ENCODE results near the gene EVA1B. TPM values are rescaled to one million over a fixed set of nuclear protein-coding genes. Genes with fewer than 3 reads are reported as not detected.
A peak's percentile ranks its signal among the peaks of the same experiment; 100 is the strongest.

Gene EVA1B
- total and polyA plus RNA-seq, 10 of the 15 experiments (the other 5 are each of a cell fraction or from before 2014, with no cell fraction given), result 0.15 to 6.4 (median 3.0) TPM; not detected in 2

GRCh38 chr1:36306902-36307456, 16.5 kb downstream of the EVA1B start (continued):
- no peak for TF ChIP-seq ZNF592 (IDR thresholded peaks at IDR 0.05)
- TF ChIP-seq ZBTB11 (CRISPR knock-in tag; IDR thresholded peaks at IDR 0.05), result no peak
- TF ChIP-seq BRCA1 (IDR thresholded peaks at IDR 0.05; ENCODE audit: low read depth, low read length), result no peak
- peak; percentile 79 for TF ChIP-seq MXI1 (IDR thresholded peaks at IDR 0.05; ENCODE audit: low read depth, low read length)
- no peak; the same call in 1 of the 2 replicates for TF ChIP-seq YY1 (IDR thresholded peaks at IDR 0.05; ENCODE audit: low read depth, low read length)
- TF ChIP-seq SMAD5 (IDR thresholded peaks at IDR 0.05; ENCODE audit: low read depth), result no peak
- peak; percentile 86; the same call in 1 of the 2 replicates for TF ChIP-seq HDGF (IDR thresholded peaks at IDR 0.05)
- 0 out of 2 replicates have a peak, but pooled peaks have one; percentile 6 for TF ChIP-seq RUNX3 (IDR thresholded peaks at IDR 0.05; ENCODE audit: low read length)
- TF ChIP-seq ZBTB4 (CRISPR knock-in tag; IDR thresholded peaks at IDR 0.05), result no peak
- TF ChIP-seq NFYB (IDR thresholded peaks at IDR 0.05; ENCODE audit: insufficient read depth, low read depth, low read length), result peak; percentile 92
- no peak for TF ChIP-seq SMC3 (IDR thresholded peaks at IDR 0.05; ENCODE audit: borderline replicate concordance, low read length)
- peak; percentile 80 for TF ChIP-seq MLLT1 (IDR thresholded peaks at IDR 0.05)
- peak; percentile 46 for TF ChIP-seq SMAD1 (IDR thresholded peaks at IDR 0.05; ENCODE audit: low read depth, partially characterized antibody)
- TF ChIP-seq NFXL1 (IDR thresholded peaks at IDR 0.05; ENCODE audit: borderline replicate concordance), result no peak
- TF ChIP-seq BHLHE40 (IDR thresholded peaks at IDR 0.05; ENCODE audit: borderline replicate concordance in 1 of 2, low read depth in 2 of 2, low read length in 1 of 2), result no peak
- peak; percentile 87 for TF ChIP-seq SP1 (IDR thresholded peaks at IDR 0.05; ENCODE audit: low read depth, low read length)
- TF ChIP-seq MTA3 (IDR thresholded peaks at IDR 0.05; ENCODE audit: borderline replicate concordance, low read length), result no peak
- TF ChIP-seq KAT2A (conservative IDR thresholded peaks at IDR 0.05; ENCODE audit: control insufficient read depth, low read depth, low read length), result no peak

Data from GM12878 (cell line).